Measurements from ENCODE around the gene SYT12.

GRCh38 chr11:67029146-67029545 lies 6.2 kb downstream of the SYT12 start:
- TF ChIP-seq, protein P1, sequence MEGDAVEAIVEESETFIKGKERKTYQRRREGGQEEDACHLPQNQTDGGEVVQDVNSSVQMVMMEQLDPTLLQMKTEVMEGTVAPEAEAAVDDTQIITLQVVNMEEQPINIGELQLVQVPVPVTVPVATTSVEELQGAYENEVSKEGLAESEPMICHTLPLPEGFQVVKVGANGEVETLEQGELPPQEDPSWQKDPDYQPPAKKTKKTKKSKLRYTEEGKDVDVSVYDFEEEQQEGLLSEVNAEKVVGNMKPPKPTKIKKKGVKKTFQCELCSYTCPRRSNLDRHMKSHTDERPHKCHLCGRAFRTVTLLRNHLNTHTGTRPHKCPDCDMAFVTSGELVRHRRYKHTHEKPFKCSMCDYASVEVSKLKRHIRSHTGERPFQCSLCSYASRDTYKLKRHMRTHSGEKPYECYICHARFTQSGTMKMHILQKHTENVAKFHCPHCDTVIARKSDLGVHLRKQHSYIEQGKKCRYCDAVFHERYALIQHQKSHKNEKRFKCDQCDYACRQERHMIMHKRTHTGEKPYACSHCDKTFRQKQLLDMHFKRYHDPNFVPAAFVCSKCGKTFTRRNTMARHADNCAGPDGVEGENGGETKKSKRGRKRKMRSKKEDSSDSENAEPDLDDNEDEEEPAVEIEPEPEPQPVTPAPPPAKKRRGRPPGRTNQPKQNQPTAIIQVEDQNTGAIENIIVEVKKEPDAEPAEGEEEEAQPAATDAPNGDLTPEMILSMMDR (IDR thresholded peaks at IDR 0.05 in 4 of 5, conservative IDR thresholded peaks at IDR 0.05 in 1 of 5): no peak
- no peak for TF ChIP-seq POLR2A (IDR thresholded peaks at IDR 0.05)
